IPS DF 6.9 (cell line): ENCODE measurements around the gene TNS1.

Experiments
- DNase-seq: peaks from one replicate; pipeline ENCODE4 v3.0.0-alpha.2; 2013; ENCODE audit warnings: low read depth, low spot score
- H3K27ac ChIP-seq: one replicate; pipeline ENCODE4 v1.5.1; 2013; ENCODE audit warnings: low read length, control low read depth
- H3K27me3 ChIP-seq: 2 replicates; pipeline ENCODE4 v1.6.1; 2013; ENCODE audit warnings: mild to moderate bottlenecking, low read length; ENCODE audit not compliant: control insufficient read depth, insufficient read depth
- H3K36me3 ChIP-seq: 2 replicates; pipeline ENCODE4 v1.6.1; 2013; ENCODE audit warnings: low read length; ENCODE audit not compliant: control insufficient read depth, insufficient read depth
- H3K4me1 ChIP-seq: 2 replicates; pipeline ENCODE4 v1.6.1; 2013; ENCODE audit warnings: low read length; ENCODE audit not compliant: control insufficient read depth, insufficient read depth
- H3K4me3 ChIP-seq: 2 replicates; pipeline ENCODE4 v1.5.1; 2013; ENCODE audit warnings: mild to moderate bottlenecking, low read length
- H3K9me3 ChIP-seq: 2 replicates; pipeline ENCODE4 v1.6.1; 2013; ENCODE audit warnings: low read length, inconsistent platforms; ENCODE audit not compliant: control insufficient read depth, insufficient read depth
- WGBS: extraction: QIAGEN DNeasy Blood & Tissue Kit; methylation state at CpG from one replicate; pipeline ENCODE4 v1.1.7; 2013; ENCODE audit warnings: mixed read lengths, missing lambda C conversion rate; ENCODE audit not compliant: insufficient read length, insufficient coverage; 5-methylcytosine and 5-hydroxymethylcytosine counted together

TNS1 gene

GRCh38 chr2:217755027-217755745, 247.6 kb downstream of the TNS1 start:
- Histone ChIP-seq H3K27me3 (no peaks in the 10 kb centered on the region), H3K4me3 (no peak overlapping the region), H3K9me3 (no peaks in the 10 kb centered on the region), H3K27ac (no peak overlapping the region), H3K4me1 (no peaks in the 10 kb centered on the region), H3K36me3 (no peaks in the 10 kb centered on the region)
- no peak for DNase-seq
- WGBS, result no CpG with 5 or more reads among the region's 5 CpGs

GRCh38 chr2:217753460-217754200, 249.2 kb downstream of the TNS1 start:
- Histone ChIP-seq H3K27ac (no peak overlapping the region), H3K27me3 (no peaks in the 10 kb centered on the region), H3K36me3 (no peaks in the 10 kb centered on the region), H3K9me3 (no peaks in the 10 kb centered on the region), H3K4me3 (no peak overlapping the region), H3K4me1 (no peaks in the 10 kb centered on the region)
- no peak for DNase-seq
- WGBS, result no CpG with 5 or more reads among the region's 9 CpGs

GRCh38 chr2:217752714-217753459, 249.9 kb downstream of the TNS1 start:
- Histone ChIP-seq H3K4me3 (no peak overlapping the region), H3K9me3 (no peaks in the 10 kb centered on the region), H3K27ac (no peak overlapping the region), H3K4me1 (no peaks in the 10 kb centered on the region), H3K27me3 (no peaks in the 10 kb centered on the region), H3K36me3 (no peaks in the 10 kb centered on the region; the same call in 1 of the 2 replicates)
- no CpG with 5 or more reads among the region's 10 CpGs for WGBS
- DNase-seq, result no peak

GRCh38 chr2:217751952-217752351, 250.8 kb downstream of the TNS1 start:
- DNase-seq, result no peak

GRCh38 chr2:217751192-217751591, 251.6 kb downstream of the TNS1 start:
- no peak overlapping the region for H3K27ac ChIP-seq
- no peaks in the 10 kb centered on the region; the same call in 1 of the 2 replicates for H3K4me1 ChIP-seq
- H3K36me3 ChIP-seq, result no peaks in the 10 kb centered on the region; the same call in 1 of the 2 replicates
- DNase-seq, result no peak
- no CpG with 5 or more reads among the region's 7 CpGs for WGBS
- H3K27me3 ChIP-seq, result no peaks in the 10 kb centered on the region
- H3K4me3 ChIP-seq, result no peak overlapping the region
- H3K9me3 ChIP-seq, result no peaks in the 10 kb centered on the region

More at GRCh38 chr2:217751952-217752351, 250.8 kb downstream of the TNS1 start:
- no peaks in the 10 kb centered on the region for H3K27me3 ChIP-seq
- H3K4me3 ChIP-seq, result no peak overlapping the region
- no peaks in the 10 kb centered on the region for H3K9me3 ChIP-seq
- H3K27ac ChIP-seq, result no peak overlapping the region
- no peaks in the 10 kb centered on the region; the same call in 1 of the 2 replicates for H3K4me1 ChIP-seq
- WGBS, result no CpG with 5 or more reads among the region's 1 CpG
- H3K36me3 ChIP-seq, result no peaks in the 10 kb centered on the region; the same call in 1 of the 2 replicates
